Endothelial cell of umbilical vein (primary cell): ENCODE measurements around the gene FAM229A. TPM values are rescaled to one million over a fixed set of nuclear protein-coding genes. Genes with fewer than 3 reads are reported as not detected.

Source experiments
- BruUV-seq: library from RNA; stranded (reverse); fragments of 400-500 nt; replicated peaks from 2 replicates; lab custom pipeline; 2021; lab: Mats Ljungman, UMichigan
- CTCF ChIA-PET: fragments of 300-600, 350-600 bp; sonication (Branson Sonifier 250); formaldehyde crosslinking; loops from one replicate; lab custom pipeline; 2021; ENCODE audit warnings: antibody characterized with exemption, inconsistent platforms; lab: Charles Lee
- POLR2A ChIA-PET: fragments of 300-600, 350-600 bp; sonication (Branson Sonifier 250); formaldehyde crosslinking; loops from one replicate; lab custom pipeline; 2021; ENCODE audit warnings: antibody characterized with exemption, inconsistent platforms; lab: Charles Lee
- DNase-seq: peaks from one replicate; pipeline ENCODE4 v3.0.0-alpha.2; 2011; ENCODE audit warnings: low read depth, low spot score
- FAIRE-seq: peaks from 2 replicates; lab custom pipeline; 2011; peaks lifted over from hg19 to GRCh38; lab: Jason Lieb, UNC
- H2AFZ ChIP-seq: 2 replicates; pipeline ENCODE4 v1.6.0; 2012; ENCODE audit warnings: low read depth, low read length, control low read depth, inconsistent platforms
- H3K27ac ChIP-seq: 2 replicates; pipeline ENCODE4 v1.5.1; 2011; ENCODE audit warnings: low read depth, mild to moderate bottlenecking, control low read depth, low read length, moderate library complexity; ENCODE audit not compliant: insufficient read depth
- H3K27me3 ChIP-seq, 2 experiments: 2 replicates each; pipeline versions ENCODE4 v1.6.0 to v1.6.1; 2011; ENCODE audit warnings: low read length in 2 of 2, mixed read lengths in 1 of 2; ENCODE audit not compliant: control insufficient read depth in 2 of 2, insufficient read depth in 2 of 2
- H3K36me3 ChIP-seq, 2 experiments: 2 replicates in 1 of 2; 3 replicates in 1 of 2; pipeline ENCODE4 v1.5.1; 2011; ENCODE audit warnings: low read length in 2 of 2, mild to moderate bottlenecking in 1 of 2, moderate library complexity in 1 of 2; ENCODE audit not compliant: control insufficient read depth in 2 of 2, insufficient read depth in 2 of 2; ENCODE audit errors: extremely low read depth in 1 of 2
- H3K4me1 ChIP-seq: 3 replicates; pipeline ENCODE4 v1.5.1; 2011; ENCODE audit warnings: mild to moderate bottlenecking, low read length; ENCODE audit not compliant: control insufficient read depth, insufficient read depth; ENCODE audit errors: extremely low read depth
- H3K4me2 ChIP-seq: 2 replicates; pipeline ENCODE4 v1.6.1; 2011; ENCODE audit warnings: low read length, control low read depth, mixed read lengths; ENCODE audit not compliant: insufficient read depth
- H3K4me3 ChIP-seq, 3 experiments: fragments of 200-600 bp in 1 of 3; sonication (generic), shearing (Covaris generic) in 1 of 3; replicated peaks in 1 of 3; 2 replicates each; pipeline ENCODE4 v1.5.1; 2011 to 2016; ENCODE audit warnings: control low read depth in 3 of 3, low read length in 3 of 3, mild to moderate bottlenecking in 2 of 3, inconsistent platforms in 1 of 3, low read depth in 1 of 3, moderate library complexity in 1 of 3; ENCODE audit not compliant: insufficient read depth in 1 of 3
- H3K79me2 ChIP-seq: 2 replicates; pipeline ENCODE4 v1.6.0; 2012; ENCODE audit warnings: low read length, inconsistent platforms; ENCODE audit not compliant: control insufficient read depth, insufficient read depth
- H3K9ac ChIP-seq: replicated peaks from 2 replicates; pipeline ENCODE3; 2011; ENCODE audit warnings: low read length, control low read depth; ENCODE audit not compliant: insufficient read depth; ENCODE audit errors: extremely low read depth
- H3K9me1 ChIP-seq: replicated peaks from 3 replicates; pipeline ENCODE4 v1.6.0; 2011; ENCODE audit warnings: mild to moderate bottlenecking, low read length; ENCODE audit not compliant: control insufficient read depth, insufficient read depth; ENCODE audit errors: extremely low read depth
- H3K9me3 ChIP-seq: replicated peaks from 2 replicates; pipeline ENCODE4 v1.5.1; 2012; ENCODE audit warnings: low read length, inconsistent platforms; ENCODE audit not compliant: control insufficient read depth, insufficient read depth
- H4K20me1 ChIP-seq: replicated peaks from 2 replicates; pipeline ENCODE3; 2011; ENCODE audit warnings: mild to moderate bottlenecking, low read length; ENCODE audit not compliant: control insufficient read depth, insufficient read depth; ENCODE audit errors: extremely low read depth
- EZH2 ChIP-seq: IDR thresholded peaks from 2 replicates; pipeline ENCODE4 v1.6.1; 2012; ENCODE audit warnings: borderline replicate concordance, low read depth, mild to moderate bottlenecking, moderate library complexity, low read length, inconsistent platforms; ENCODE audit not compliant: severe bottlenecking
- FOS ChIP-seq: IDR thresholded peaks from 2 replicates; pipeline ENCODE4 v1.6.1; 2011; ENCODE audit warnings: mild to moderate bottlenecking, low read length, moderate library complexity, borderline replicate concordance; ENCODE audit not compliant: insufficient read depth
- GATA2 ChIP-seq: IDR thresholded peaks from 2 replicates; pipeline ENCODE4 v1.7.0; 2011; ENCODE audit warnings: low read depth, mild to moderate bottlenecking, moderate library complexity, mixed read lengths, low read length; ENCODE audit not compliant: insufficient read length, insufficient read depth
- JUN ChIP-seq: IDR thresholded peaks from 2 replicates; pipeline ENCODE4 v1.6.1; 2011; ENCODE audit warnings: borderline replicate concordance, low read depth; ENCODE audit not compliant: insufficient read length, insufficient read depth
- MAX ChIP-seq: IDR thresholded peaks from 2 replicates; pipeline ENCODE4 v1.6.1; 2011; ENCODE audit not compliant: insufficient read depth, insufficient read length
- MYC ChIP-seq: IDR thresholded peaks from one replicate; pipeline ENCODE4 v1.6.1; 2011; ENCODE audit warnings: mild to moderate bottlenecking, low read depth, low read length
- POLR2A ChIP-seq: IDR thresholded peaks from 2 replicates; pipeline ENCODE4 v1.6.1; 2012; ENCODE audit warnings: low read depth, mild to moderate bottlenecking, control low read depth, low read length
- POLR2AphosphoS5 ChIP-seq: IDR thresholded peaks from 2 replicates; pipeline ENCODE4 v1.6.1; 2012; ENCODE audit warnings: low read depth, mild to moderate bottlenecking, control low read depth, low read length, moderate library complexity; ENCODE audit not compliant: insufficient read depth
- dilution Hi-C: fragments of 300-500 bp; cut with MboI; formaldehyde crosslinking; loops from one replicate; pipeline ENCODE4 v1.15.0; 2019; ENCODE audit warnings: low sequenced_read_pairs; ENCODE audit not compliant: extremely low pct_ligation_motif_present
- intact Hi-C: fragments of 100-400 bp; cut with micrococcal nuclease; formaldehyde crosslinking; loops from one replicate; pipeline ENCODE4 v1.10.0; 2022
- polyA plus RNA-seq, 4 experiments: library from polyadenylated mRNA; depleted of rRNA in 3 of 4; stranded (reverse) in 3 of 4; unstranded in 1 of 4; fragments of >200 nt; gene quantifications; 2 replicates each; pipeline versions ENCODE4 v1.2.1 to v1.2.3, GENCODE V29; 2011 to 2012; ENCODE audit warnings: missing spikeins in 1 of 4
- total RNA-seq: library from RNA; stranded (reverse); gene quantifications from 2 replicates; pipeline ENCODE4 v1.2.3, GENCODE V29; 2021
- TF ChIP-seq, protein P1 (sequence below), 2 donors: IDR thresholded peaks; 1 replicate in 1 of 2; 2 replicates in 1 of 2; pipeline ENCODE4 v1.5.1; 2011; ENCODE audit warnings: low read length in 2 of 2, mild to moderate bottlenecking in 2 of 2, moderate library complexity in 2 of 2, control low read depth in 1 of 2, inconsistent platforms in 1 of 2, low read depth in 1 of 2; ENCODE audit not compliant: insufficient read depth in 1 of 2; ENCODE audit errors: extremely low read depth in 1 of 2

FAM229A gene
- total and polyA plus RNA-seq, 2 donors (not counting 3 experiments of a cell fraction or from before 2014, with no cell fraction given): 8.9 to 11.6 TPM

GRCh38 chr1:32349211-32349708, 13.0 kb downstream of the FAM229A start:
- peaks cover 37% of the 10 kb centered on the region for H3K4me1 ChIP-seq
- H3K79me2 ChIP-seq: no peaks in the 10 kb centered on the region
- no peak overlapping the region for H3K4me3 ChIP-seq
- no peak overlapping the region for H2AFZ ChIP-seq
- ChIA-PET POLR2A (interaction anchor here (1.5 kb wide), 1 partner anchor 13 kb away, joined by 8 read pairs; the partner anchor contains the start of gene MARCKSL1), CTCF (no interaction called here)
- H3K36me3 ChIP-seq: no peaks in the 10 kb centered on the region
- TF ChIP-seq GATA2 (no peak), JUN (no peak), MYC (no peak), POLR2AphosphoS5 (peak; percentile 92), POLR2A (peak; percentile 24), FOS (no peak)
- no peaks in the 10 kb centered on the region for H3K27me3 ChIP-seq
- H3K9ac ChIP-seq: no peak overlapping the region
- H3K9me3 ChIP-seq: no peaks in the 10 kb centered on the region
- no peaks in the 10 kb centered on the region for H3K9me1 ChIP-seq
- peak overlapping the region; percentile 45 for H3K4me2 ChIP-seq
- BruUV-seq: no TSS peak
- no peaks in the 10 kb centered on the region for H4K20me1 ChIP-seq
- intact Hi-C loops: no loop called here
- FAIRE-seq (peak; percentile 98), DNase-seq (peak; percentile 86)
- H3K27ac ChIP-seq: peak overlapping the region; percentile 26
- dilution Hi-C loops: no loop called here

- CTCF ChIA-PET: interaction anchor here (0.9 to 2.4 kb wide), 5 partner anchors 14 to 131 kb away, joined by 3 to 10 read pairs (median 4); no protein-coding TSS in a partner anchor
- POLR2A ChIA-PET: interaction anchor here (5.0 kb wide), 1 partner anchor 11 kb away, joined by 40 read pairs; the partner anchor contains the start of gene MARCKSL1
- intact Hi-C loops: no loop called here
- no peak overlapping the region for H3K4me3 ChIP-seq
- no peaks in the 10 kb centered on the region for H3K9me1 ChIP-seq
- no peak for DNase-seq
- H3K4me2 ChIP-seq: no peak overlapping the region
- TF ChIP-seq, protein P1, sequence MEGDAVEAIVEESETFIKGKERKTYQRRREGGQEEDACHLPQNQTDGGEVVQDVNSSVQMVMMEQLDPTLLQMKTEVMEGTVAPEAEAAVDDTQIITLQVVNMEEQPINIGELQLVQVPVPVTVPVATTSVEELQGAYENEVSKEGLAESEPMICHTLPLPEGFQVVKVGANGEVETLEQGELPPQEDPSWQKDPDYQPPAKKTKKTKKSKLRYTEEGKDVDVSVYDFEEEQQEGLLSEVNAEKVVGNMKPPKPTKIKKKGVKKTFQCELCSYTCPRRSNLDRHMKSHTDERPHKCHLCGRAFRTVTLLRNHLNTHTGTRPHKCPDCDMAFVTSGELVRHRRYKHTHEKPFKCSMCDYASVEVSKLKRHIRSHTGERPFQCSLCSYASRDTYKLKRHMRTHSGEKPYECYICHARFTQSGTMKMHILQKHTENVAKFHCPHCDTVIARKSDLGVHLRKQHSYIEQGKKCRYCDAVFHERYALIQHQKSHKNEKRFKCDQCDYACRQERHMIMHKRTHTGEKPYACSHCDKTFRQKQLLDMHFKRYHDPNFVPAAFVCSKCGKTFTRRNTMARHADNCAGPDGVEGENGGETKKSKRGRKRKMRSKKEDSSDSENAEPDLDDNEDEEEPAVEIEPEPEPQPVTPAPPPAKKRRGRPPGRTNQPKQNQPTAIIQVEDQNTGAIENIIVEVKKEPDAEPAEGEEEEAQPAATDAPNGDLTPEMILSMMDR (IDR thresholded peaks at IDR 0.05; ENCODE audit: extremely low read depth in 1 of 2, insufficient read depth in 1 of 2, low read depth in 1 of 2, low read length in 2 of 2): no peak
- TF ChIP-seq POLR2AphosphoS5 (no peak), POLR2A (no peak), MAX (no peak), FOS (no peak), MYC (no peak), JUN (no peak), EZH2 (no peak)
- H3K9ac ChIP-seq: no peak overlapping the region
- H3K27me3 ChIP-seq: no peaks in the 10 kb centered on the region
- dilution Hi-C loops: no loop called here
- no peaks in the 10 kb centered on the region for H4K20me1 ChIP-seq
- BruUV-seq: no TSS peak
- H3K79me2 ChIP-seq: no peaks in the 10 kb centered on the region
- H2AFZ ChIP-seq: no peak overlapping the region
- H3K36me3 ChIP-seq: no peaks in the 10 kb centered on the region
- H3K4me1 ChIP-seq: peaks cover 28% of the 10 kb centered on the region
- H3K9me3 ChIP-seq: no peaks in the 10 kb centered on the region
- no peak for FAIRE-seq
- no peak overlapping the region for H3K27ac ChIP-seq
Observed at GRCh38 chr1:32346532-32347157, 15.6 kb downstream of the FAM229A start.
